HG02840 (cell line): ENCODE measurements around the gene RAB29.
A peak's percentile ranks its signal among the peaks of the same experiment; 100 is the strongest.

ENCODE experiments used
- ATAC-seq: cut with Tn5 transposase; IDR thresholded peaks from one replicate; pipeline ENCODE4 v1.9.1; 2021; ENCODE audit warnings: mild to moderate bottlenecking, moderate library complexity, moderate number of reproducible peaks; ENCODE audit not compliant: unreplicated experiment, low FRiP score

RAB29 gene

DNA sequence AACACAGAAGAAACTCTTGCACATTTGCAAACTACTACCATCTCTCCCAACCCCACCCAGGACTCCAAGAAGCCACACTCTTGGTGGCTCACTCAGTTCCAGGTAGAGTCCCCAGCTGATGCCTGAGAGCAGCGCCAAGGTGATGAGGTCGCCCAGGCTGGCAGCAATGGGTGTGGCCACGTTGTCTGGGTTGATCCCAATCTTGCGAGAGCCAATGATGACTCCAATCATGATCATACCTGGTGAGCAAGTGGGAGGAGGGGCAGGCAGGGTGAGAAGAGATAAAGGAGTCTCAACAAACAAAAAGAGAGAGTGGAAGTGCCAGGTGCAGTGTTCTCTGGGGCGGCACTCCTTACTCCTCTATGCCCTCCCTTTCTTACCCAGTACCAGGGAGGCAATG, 23.3 kb upstream of the RAB29 start:
- ATAC-seq, result no peak

DNA sequence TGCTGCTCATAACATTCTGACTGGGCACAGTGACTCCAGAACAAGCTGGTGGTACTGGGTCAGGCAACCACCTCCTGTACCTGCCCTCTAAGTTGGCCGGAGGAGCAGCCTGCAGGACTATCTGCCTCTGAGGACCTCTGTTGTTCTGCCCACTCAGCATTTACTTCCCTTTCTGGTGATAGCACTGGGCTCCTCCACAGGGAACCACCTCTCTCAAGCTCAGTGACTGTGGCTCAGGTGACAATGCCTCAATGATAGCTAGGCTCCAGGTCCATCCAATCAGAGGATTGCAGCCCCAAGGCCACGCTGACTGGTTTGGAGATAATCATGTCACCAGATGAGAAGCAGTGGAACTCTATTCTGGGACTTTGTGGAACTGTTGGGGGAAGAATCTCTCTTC, 21.9 kb upstream of the RAB29 start:
- no peak for ATAC-seq

DNA sequence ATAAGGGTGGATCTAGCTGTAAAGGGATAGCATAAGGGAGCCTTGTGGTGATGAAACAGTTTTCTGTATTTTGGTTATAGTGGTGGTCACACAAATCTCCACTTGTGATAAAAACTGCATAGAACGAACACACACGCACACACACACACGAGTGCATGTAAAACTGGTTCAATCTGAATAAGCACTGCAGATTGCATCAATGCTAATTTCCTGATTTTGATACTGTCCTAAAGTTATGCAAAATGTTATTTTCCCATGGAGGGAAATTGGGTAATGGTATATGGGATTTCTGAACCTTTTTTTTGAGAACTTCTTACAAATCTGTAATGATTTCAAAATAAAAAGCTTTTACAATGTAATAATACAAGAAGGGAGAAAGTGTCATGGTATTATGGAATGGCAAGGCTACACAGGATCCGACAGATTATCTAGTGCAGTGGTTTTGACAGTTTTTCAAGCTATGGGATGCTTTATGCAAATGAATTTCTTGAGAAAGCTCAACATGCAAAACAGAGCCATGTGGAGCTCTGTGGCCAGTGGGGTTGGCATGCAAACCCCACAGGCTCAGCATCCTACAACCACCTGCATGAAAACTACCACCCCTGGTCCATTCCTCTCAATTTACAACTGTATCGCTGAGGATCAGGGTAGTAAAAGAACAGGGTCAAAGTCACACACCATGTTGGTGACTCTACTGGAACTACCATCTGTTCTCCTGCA, 18.9 kb upstream of the RAB29 start:
- no peak for ATAC-seq

DNA sequence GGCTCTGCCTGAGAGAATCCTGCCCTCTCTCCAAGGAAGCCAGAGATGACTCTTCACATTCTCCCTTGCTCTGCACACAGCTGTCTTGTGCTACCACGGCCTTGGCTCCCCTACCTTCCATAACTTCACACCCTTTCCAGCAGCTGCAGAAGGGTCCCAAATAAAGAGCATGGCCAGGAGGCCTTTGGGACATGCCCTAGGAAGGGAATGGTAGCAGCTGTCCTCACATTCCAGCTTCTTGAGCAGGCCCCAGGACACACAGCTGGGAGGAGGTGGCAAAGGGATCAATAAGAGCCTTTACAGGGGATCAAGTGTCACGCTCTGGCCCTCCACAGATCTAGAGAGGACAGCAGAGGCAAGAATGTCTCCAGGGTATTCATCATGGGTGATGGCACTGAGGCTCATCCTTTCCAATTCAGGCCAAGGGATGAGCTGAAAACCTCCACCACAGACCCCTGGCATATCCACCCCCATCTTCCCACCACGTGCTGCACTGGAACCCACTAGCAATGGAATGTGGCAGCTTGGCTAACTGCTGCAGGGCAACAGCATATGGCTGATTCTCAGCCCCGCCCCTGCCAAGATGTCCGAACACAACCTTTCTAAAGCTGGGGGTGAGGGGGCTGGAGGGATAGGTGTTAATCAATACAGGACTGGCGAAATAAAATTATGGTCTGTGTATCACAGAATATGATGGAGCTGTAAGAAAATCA, 17.8 kb upstream of the RAB29 start:
- no peak for ATAC-seq

DNA sequence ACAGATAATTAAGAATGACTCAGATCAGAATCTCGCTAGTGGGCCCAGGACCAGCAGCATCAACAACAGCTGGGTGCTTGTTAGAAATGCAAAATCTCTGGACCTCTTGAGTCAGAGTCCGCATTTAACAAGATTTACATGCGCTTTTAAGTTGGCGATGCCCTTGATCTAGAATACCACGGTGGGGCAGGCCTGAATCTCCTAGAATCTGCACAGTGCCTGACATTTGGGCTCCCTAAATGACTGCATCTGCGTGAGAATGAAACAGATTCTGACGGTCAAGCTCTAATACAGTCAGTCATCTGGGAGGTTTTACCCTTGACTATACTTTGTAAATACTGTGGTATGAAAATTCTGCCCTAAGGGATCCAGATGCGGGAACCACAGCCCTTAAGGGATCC, 17.2 kb upstream of the RAB29 start:
- ATAC-seq, result peak; percentile 60

DNA sequence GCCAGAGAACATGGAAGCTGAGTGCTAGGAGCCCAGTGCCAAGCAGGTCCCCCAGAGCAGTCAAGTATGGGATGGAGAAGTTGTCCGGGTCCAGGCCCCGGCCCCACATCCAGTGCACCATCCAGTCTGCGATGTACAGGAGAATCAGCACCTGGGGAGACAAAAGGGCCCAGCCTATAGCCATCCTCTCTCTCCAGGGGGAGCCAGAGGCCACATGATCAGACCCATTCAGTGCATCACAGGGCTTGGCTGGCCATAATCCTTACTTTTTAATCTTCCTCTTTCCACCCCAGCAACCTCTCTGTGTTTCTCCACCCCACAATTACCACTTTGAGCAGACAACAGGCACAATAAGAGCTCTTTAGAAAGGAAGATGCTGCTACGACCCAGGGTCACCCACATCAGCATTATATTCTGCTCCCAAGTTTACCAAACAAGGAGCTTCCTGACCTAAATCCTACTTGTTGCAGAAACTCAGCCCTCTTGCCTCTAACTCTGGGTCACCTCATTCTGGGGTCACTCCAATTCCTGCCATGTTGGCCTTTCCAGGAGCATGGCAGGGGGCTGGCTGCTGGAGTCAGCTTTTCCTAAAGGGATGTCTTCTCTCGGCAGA, 16.4 kb upstream of the RAB29 start:
- no peak for ATAC-seq

DNA sequence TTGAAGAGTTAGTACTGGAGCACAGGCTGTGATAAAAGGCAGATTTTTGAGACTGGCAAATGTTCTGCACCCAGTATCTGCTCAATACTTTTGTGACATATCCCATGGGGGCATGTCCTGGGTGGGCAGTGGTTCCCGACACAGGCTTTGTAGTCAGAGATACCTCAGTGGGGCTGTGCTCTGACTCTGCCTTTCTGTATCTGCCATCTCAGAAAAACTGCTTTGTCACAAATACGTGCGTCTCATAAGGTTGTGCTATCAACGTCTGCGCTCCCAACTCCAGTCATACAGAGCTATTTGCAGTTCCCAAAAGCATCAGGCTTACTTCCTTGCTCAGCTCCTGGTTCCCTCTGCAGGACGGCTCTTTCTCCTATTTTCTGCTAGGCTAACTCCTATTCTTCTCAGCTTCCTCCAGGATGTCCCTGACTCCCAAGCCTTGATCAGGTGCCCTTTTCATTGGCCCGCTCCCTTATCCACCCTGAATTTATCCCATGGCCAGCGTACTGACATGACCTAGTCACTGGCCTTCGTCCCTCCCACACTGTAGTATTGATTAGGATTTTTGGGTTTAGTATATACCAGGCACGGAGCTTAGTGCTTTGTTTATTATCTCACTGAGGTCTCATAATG, 12.1 kb upstream of the RAB29 start:
- ATAC-seq, result no peak

DNA sequence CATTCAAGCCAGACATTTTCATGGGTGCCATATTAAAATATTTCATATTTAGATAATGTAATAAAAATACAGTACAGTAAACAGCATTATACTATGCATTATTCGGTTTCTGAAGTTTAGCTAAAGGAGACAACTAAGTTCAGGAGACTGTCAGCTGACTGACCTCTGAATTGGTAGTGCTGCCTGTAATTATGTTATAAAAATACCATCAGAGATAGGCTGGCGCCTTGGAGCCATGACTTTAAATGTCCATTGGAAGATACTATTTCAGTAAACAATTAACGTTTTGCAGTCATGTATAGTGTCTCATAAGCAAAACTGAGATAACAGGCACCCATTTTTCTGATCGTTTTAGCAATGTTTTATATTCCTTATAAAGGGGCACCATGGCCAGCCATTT, 11.3 kb upstream of the RAB29 start:
- no peak for ATAC-seq

DNA sequence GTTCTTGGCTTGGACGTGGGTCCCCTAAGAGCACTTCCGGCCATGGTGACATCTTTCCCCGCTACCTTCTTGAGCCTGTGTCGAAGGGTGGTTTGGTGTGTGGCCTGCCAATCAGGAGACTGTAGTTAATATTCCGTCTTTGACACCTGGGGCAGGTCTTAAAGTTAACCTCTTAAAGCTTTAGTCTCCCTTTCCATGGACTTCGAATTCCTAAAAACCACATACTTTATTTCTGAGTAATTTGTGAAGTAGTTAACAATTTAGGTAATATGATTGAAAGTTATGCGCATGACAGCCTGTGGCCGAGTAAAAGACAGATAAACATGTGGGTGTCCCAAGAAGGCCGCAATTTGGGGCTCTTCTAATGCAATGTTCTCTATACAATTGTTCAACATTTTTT, 10.2 kb upstream of the RAB29 start:
- no peak for ATAC-seq

DNA sequence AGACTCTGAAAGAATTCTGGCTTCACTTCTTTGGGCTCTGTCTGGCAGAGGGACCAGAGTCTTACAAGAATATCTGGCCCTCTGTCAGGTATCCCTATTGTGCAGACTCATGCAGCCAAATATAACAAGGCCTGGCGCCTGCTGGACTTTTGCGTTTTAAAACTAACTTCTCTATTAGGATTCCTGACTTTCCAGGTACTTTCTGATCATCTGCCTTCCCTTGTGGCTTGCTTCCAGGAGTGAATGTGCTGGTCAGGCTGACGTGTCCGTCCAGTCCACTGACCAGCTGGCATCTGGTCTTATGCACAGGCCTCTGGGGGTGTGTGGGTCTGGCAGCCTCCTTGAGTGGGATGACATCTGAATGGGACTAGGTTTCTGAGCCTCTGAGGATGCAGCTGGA, 8.6 kb upstream of the RAB29 start:
- no peak for ATAC-seq

DNA sequence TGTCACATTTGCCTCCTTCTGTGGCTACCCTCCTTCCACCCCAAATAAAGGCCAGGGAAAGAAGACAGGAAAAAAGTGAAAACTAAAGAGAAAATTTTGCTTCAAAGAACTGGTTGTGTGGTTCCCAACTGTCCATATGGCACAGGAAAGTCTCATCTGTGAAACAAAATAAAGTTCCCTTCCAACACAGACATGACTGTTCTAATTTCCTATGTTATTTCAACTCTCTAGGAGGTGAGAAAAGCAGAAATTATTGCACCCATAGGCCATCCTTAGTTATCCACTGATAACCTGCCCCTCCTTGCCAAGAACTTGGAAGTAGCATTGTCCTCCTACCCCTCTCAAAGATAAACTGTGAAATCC, 8.1 kb upstream of the RAB29 start:
- no peak for ATAC-seq

DNA sequence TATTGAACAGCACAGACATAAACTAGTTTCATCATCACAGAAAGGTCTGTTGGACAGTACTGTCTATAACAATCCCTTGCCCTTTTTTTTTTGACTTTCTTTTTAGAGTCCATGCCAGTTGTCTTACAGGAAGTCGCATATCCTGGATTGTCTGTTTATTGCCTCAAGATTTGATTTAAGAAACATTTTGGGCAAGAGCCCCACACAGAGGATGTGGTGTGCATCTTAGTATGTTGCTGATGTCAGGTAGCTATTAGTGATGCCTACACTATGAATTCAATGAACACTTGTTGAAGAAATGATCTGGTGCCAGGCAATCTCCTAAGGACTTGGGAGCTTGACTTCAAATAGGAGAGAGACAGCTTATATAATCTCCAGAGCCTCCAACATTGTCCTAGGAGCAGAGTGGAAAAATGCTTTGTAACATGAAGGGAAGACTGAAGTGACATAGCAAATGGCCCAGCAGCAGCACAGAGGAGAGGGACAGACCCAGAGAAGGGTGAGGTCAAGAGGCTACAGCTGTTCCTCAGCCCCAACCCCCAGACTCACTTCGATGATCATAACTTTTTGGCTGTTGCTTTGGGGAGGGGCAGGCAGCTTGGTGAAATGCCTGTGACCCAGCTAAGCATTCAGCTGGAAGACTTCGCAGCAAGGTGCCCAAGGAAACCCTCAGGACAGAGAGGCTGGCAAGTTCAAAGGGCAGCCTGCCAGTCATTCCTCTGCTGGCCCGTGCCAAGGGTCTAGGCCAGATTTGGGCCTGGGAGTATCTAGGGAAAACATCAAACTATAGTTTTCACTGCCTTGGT, 7.5 kb upstream of the RAB29 start:
- no peak for ATAC-seq

DNA sequence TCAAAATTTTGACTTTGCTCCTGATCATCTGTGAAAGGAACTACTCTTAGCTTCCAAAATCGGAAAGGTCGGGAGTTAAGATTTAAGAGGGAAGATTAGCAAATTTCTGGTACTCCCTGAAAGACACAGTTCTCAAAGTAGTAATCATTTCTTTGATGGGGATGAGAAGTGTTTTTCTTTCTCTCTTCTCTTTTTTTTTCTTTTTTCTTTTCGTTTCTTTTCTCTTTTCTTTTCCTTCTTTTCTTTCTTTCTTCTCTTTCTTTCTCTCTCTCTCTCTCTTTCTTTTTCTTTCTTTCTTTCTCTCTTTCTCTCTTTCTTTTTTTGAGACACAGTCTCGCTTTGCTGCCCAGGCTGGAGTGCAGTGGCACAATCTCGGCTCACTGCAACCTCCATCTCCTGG, 5.1 kb upstream of the RAB29 start:
- ATAC-seq, result no peak

DNA sequence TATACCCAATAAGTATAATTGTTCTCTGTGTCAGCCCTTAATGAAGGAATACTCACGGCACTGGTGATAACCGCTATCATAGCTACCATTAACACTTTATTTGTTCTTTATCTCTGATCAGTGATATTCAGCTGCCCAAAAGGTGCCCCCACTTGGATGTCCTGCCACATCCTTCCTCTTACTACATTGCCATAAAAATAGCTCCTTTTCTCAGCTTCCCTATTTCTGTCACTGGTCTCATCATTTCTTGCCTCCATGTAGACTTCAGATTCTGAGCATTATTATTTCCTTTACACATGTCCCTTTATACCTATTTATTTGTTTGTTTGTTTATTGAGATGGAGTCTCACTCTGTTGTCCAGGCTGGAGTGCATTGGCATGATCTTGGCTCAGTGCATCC, 2.7 kb upstream of the RAB29 start:
- ATAC-seq, result no peak

DNA sequence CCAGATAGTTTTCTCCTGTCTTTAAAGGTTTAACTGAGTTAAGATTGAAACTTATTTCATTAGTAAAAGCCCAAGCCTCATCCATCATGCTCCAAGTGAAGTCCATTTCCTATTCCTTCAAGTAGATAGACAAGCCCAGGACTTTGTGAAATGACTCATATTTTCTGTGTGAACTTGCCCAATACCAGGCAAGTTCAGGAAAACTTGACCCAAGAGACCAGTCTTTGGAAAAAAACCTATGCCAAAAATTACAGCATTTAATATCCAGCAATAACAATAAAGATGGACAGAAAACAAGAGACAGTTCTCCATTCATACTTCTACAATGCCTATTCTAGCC, 405 bp upstream of the RAB29 start:
- no peak for ATAC-seq

DNA sequence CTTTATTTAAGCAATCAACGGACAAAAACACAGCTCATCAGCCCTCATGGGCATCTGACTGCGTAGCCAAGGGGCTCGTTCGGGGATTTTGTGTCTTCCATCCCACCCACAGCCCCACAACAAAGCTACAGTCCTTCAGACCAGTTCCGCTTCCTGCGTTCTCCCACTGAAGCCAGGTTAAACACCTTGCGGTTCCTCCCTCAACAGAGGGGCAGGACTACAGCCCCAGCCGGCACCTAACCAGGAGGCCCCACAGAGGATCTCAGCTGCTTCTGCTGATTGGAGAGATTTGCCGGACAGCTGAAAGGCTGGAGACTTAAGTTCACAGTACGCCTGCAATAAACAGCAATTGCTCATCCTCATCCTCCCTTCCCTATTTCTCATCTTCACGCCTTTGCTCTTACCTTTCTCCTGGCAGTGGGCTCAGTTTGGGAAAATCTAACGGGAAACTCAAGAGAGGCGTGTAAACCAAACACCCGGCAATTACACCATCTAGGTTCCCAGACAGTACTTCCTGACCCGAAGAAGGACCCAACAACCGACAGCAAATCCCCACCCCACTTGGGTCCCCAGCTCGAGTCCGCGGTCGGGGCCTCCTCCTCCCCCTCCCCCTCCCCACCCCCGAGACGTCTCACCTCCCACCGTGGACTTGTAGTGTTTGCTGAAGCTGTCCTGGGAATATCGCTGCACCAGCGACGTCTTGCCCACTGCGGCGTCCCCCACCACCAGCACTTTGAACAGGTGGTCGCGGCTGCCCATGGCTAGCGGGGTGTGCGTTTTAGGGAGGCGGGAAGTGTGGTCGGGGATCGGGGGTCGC, 876 bp downstream of the RAB29 start:
- no peak for ATAC-seq

DNA sequence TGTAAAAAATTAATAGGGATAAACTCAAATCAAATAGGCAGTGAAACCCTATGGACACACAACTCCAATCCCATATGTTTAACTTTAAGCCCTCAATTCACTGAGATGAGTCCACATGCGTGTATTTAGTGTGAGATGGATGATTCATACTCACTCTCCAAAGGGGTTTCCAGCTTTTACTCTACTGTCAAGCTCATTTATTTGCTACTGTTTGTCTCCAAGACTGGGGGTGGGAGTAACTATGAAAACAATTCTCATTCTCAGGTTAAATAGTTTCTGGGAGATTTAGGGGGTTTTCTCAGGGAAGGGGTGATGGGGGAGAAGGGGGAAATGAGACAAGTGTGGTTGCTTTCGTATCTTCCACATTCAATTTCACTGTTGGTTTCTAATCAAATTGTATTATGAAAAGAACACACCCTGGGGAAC, 2.7 kb downstream of the RAB29 start:
- ATAC-seq, result no peak

DNA sequence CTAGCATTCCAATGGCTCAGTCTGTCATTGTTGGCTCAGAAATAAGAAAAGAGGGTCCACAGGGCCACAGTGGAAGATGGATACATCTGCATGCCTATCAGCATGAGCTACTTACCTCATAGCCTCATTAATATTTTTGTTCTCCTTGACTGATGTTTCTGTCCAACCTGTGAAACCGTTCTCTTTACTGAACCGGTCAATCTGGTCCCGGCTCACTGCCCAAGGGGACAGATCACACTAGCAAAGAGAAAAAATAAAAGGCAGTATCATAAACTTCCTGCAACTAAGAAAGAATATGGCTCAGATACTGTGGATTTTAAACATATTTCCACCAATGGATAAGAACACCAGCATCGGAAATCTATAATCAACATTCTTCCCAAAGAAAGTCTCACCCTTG, 4.7 kb downstream of the RAB29 start:
- ATAC-seq, result no peak

DNA sequence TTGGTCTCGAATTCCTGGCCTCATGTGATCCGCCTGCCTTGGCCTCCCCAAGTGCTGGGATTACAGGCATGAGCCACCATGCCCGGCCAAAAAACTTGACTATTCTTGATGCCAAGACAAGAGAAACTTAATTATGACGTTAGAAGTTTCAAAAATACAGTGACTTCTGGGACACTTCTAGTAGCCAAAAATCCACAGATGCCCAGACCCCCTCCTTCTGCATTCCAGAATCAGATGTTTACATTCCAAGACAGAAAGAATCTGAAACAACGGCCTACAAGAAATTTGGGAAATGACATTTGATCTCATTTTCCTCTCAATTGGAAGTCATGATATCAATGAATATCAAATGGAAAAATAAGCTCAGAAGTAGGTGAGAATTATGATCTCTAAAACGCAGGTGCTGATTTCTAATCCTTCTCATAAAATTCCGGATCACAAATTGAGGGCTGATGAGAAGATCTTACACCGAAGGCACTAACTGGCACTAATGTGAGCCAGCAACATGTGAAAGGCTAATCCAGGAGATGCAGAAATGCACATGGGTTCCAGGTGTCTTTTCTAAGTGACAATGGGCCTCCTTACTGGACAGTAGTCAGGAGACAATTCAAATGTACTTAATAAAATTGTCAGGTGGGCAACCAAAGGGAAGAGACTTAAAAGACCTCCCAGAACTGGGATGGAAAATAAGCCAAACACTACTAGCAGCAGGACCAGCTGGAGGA, 5.5 kb downstream of the RAB29 start:
- no peak for ATAC-seq
